Gastrocnemius medialis (tissue), 4 donors: ENCODE data around the gene SEMA3C.

Source experiments
- POLR2A ChIP-seq, 2 donors: fragments of 450-650 bp; IDR thresholded peaks; one replicate each; pipeline ENCODE4 v1.6.1; 2017; ENCODE audit warnings: antibody characterized with exemption in 2 of 2, mild to moderate bottlenecking in 2 of 2, moderate library complexity in 2 of 2
- TF ChIP-seq, protein P1 (sequence below), 5 experiments: fragments of 450-650 bp in 3 of 5; fragments of 200-600 bp in 2 of 5; sonication (generic) in 2 of 5; IDR thresholded peaks in 4 of 5; conservative IDR thresholded peaks in 1 of 5; 1 replicate in 4 of 5; 2 replicates in 1 of 5; pipeline ENCODE4 v1.5.1; 2016 to 2019; ENCODE audit warnings: antibody characterized with exemption in 5 of 5, mild to moderate bottlenecking in 3 of 5, moderate library complexity in 3 of 5

GRCh38 chr7:80783678-80784327 is 135.0 kb downstream of the SEMA3C start:
- TF ChIP-seq, protein P1, sequence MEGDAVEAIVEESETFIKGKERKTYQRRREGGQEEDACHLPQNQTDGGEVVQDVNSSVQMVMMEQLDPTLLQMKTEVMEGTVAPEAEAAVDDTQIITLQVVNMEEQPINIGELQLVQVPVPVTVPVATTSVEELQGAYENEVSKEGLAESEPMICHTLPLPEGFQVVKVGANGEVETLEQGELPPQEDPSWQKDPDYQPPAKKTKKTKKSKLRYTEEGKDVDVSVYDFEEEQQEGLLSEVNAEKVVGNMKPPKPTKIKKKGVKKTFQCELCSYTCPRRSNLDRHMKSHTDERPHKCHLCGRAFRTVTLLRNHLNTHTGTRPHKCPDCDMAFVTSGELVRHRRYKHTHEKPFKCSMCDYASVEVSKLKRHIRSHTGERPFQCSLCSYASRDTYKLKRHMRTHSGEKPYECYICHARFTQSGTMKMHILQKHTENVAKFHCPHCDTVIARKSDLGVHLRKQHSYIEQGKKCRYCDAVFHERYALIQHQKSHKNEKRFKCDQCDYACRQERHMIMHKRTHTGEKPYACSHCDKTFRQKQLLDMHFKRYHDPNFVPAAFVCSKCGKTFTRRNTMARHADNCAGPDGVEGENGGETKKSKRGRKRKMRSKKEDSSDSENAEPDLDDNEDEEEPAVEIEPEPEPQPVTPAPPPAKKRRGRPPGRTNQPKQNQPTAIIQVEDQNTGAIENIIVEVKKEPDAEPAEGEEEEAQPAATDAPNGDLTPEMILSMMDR (IDR thresholded peaks at IDR 0.05 in 4 of 5, conservative IDR thresholded peaks at IDR 0.05 in 1 of 5), result no peak
- TF ChIP-seq POLR2A (IDR thresholded peaks at IDR 0.05), result no peak
